LoVo (cell line): Measurements from ENCODE around the gene ARSG.
"Not testable (repeated sequence)": the region's sequence is repeated elsewhere in the genome, so short reads cannot be mapped to it uniquely, and the experiment has no call there.

Source experiments
- DNase-seq: peaks from one replicate; pipeline ENCODE4 v3.0.0-alpha.2; 2016; ENCODE audit warnings: low spot score

ARSG gene

DNA sequence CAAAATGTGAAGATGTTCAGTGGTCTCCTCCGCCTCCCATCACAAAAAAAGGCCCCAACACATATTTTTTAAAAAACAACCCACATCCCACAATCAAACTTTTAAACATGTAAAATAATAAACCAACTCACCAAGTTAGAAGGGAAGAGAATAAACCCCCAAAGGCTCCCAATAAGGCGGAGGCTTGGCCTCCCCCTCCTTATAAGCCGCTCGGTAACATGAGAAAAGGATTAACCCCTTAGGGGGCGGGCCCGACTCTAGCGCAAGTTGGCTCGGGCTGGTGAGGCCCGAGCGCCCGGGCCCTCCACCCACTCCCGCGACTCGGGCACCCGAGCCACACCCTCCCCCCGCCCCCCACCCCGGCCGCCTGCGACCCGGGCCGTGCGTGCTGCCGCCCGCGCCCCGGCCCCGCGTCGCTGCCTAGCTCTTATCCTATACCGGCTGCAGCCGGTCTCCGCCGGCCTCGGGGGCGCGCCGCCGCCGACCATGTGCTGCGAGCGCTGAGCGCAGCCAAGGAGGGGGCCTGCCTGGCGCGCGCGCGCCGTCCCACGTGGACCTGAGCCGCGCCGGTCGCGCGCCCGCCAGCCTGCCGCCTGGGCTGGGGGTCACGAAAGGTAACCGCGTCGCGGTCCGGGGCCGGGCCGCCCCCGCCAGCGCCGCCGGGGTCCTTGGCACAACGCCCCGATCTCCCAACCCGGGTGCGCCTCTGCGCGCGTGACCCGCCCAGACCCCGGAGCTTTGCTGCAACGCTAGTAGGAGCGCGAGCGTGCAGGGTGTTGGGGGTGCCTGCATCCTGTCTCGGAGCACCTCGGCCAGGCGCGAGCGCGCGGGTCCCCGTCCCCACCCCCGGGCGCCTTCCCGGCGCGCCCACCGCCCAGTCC lies at the start of gene ARSG, which contains the start of gene SLC16A6:
ARSG (plus strand) TSS at position 541 of the 881 bp plus-strand sequence. CDS start 15,999 bp downstream, outside the sequence.
SLC16A6 (minus strand) TSS at position 173 of the 881 bp plus-strand sequence. CDS start 12,807 bp downstream, outside the sequence.
- DNase-seq = peak; percentile 70

DNA sequence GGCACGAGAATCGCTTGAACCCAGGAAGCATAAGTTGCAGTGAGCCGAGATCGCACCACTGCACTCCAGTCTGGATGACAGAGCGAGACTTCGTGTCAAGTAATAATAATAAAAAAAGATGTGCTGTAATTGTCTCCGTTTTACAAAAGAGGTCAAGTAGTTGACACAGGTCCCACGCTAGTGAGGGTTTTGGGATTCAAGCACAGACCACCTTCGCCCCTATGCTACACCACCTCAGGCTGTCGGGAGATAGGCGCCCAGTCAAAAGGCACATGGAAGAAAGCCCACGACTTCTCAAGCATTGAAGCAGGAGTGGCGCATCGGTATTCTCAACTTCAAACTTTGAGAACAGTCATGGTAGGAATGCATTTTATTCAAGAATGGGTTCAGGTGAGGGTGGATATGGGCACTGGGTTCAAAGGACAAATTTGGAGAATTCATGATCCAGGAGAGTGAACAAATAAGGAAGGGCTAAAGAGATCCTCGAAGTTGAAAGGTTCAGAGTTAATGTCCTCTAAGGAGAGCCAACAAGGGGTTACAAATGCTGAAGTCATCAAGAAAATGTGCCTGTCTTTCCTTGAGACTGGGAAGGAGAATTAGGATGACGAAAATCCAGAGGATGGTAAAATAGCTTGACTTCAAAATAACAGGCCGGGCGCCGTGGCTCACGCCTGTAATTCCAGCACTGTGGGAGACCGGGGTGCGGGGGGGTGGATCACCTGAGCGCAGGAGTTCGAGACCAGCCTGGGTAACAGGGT lies 44.8 kb upstream of the ARSG start:
- no peak for DNase-seq

- DNase-seq = peak; percentile 91
Measured at GRCh38 chr17:68247445-68248198, 43.7 kb upstream of the ARSG start, which contains the start of gene AMZ2. AMZ2 (plus strand) TSS chr17:68248043; CDS start chr17:68250188, 2,145 bp downstream.

GRCh38 chr17:68248199-68248825 lies 43.0 kb upstream of the ARSG start:
- DNase-seq = peak; percentile 31

- no peak for DNase-seq
Measured at GRCh38 chr17:68248891-68249290, 42.4 kb upstream of the ARSG start.

DNA sequence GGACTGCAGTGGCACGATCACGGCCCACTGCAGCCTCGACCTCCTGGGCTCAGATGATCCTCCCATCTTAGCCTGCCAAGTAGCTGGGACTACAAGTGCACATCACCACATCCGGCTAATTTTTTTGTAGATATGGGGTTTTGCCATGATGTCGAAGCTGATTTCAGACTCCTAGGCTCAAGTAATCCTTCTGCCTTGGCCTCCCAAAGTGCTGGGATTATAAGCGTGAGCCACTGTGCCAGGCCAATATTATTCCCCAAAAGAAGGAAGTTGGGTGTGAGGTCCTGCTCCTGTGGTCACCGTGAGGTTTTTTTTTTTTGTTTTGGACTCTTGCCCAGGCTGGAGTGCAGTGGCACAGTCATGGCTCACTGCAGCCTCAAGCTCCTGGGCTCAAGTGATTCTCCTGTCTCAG lies 41.9 kb upstream of the ARSG start:
- no peak for DNase-seq

DNA sequence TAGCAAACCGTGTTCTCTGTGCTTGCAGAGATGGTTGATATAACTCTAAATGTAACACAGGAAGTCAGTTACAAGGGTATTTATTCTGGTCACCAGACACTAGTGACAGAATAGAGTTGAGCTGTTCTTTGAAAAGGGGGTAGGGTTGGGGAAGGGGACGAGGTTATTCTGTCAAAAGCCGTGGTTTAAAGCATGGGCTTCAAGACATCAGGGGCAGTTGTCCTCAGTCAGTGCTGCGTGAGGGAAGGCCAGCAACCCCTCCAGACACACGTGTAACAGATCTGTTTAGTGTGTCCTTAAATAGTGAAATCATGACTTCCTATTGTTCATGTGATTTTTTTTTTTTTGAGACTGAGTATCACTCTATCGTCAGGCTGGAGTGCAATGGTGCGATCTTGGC lies 37.9 kb upstream of the ARSG start:
- not testable (repeated sequence) for DNase-seq

DNA sequence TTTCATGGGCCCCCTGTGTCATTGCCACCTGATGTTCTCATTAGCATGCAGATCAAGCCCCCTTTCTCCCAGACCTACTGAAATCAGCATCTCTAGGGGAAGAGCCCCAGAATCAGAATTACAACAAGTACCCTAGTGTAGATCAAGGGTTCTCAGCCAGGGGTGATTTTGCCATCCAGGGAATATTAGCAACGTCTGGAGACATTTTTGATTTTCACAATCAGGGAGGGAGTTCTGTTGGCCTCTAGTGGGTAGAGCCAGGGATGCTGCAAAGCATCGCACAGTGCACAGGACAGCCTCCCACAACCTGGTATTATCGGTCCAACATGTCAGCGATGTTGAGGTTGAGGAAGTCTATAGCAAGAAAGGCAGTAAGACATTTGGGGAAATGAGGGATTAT lies 36.1 kb upstream of the ARSG start:
- no peak for DNase-seq

DNA sequence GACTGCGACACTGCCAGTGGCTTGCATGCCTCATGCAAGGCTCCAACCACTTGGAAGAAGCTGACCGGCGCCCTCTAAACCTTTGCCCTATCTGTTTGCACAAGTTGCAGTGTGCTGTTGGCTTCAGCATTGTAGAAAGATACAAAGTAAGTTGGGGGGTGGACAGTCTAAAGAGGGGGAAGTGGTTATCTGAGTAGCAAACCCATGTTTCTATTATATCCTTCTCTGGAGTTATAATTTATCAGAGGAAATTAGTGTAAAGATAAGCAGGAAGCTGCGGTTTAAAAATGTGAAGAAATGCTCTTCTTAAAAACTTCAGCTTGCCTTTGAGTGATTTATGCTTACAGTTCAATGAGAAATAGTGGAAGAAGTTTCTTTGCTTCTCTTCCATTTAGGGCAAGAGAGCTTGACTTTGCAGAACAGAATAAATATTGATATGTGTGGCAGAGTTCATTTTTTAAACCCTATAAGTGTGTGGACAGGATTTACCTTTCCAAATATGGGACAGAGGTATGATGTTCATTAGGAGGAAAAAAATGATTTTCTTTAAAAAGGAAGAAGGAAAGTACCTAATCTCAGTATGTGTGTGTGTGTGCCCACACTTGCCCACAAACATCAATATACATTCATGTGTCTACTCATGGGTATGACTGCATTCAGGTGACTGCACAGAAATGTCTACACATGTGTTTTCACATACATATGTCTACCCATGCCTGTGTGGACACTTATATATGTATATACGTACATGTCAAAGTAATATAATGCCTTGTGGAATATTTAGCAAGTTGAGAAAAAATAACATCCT lies 35.4 kb upstream of the ARSG start:
- DNase-seq = no peak

DNA sequence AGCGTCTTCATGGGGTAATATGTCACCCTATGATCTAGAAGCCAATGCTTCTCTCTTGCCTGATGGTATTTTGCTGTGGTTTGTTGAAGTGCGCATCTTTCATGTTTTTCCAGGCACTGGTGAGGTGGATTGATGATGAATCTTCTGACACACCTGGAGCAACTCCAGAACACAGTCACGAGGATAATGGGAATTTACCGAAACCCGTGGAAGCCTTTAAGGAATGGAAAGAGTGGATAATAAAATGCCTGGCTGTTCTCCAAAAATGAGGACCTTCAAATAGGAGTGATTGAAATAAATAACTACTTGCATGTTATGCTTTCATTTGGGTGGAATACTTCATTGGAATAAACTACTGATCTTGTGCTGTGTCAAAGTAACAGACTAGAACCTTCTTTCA lies 34.6 kb upstream of the ARSG start:
- not testable (repeated sequence) for DNase-seq

DNA sequence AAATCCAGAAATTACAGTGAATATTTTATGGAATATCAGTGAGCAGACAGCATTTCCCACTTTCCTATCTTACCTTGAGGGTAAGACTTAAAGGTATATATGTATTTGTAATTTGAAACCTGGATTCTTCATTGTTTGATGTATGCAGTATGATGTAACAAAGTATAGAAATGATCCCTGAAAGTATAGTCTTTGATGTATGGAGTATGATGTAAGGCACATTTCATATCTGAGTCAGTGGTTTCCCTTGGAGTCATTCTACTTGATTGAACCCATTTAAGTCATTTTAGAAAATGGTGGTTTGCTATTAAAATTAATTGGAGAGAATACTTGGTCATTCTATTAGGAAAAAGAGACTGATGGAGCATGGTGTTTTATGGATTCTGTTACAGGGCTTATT lies 33.4 kb upstream of the ARSG start:
- no peak for DNase-seq

- not testable (repeated sequence) for DNase-seq
Measured at GRCh38 chr17:68258890-68259647, 32.2 kb upstream of the ARSG start.

GRCh38 chr17:68259648-68259951 lies 31.7 kb upstream of the ARSG start:
- DNase-seq = not testable (repeated sequence)

DNA sequence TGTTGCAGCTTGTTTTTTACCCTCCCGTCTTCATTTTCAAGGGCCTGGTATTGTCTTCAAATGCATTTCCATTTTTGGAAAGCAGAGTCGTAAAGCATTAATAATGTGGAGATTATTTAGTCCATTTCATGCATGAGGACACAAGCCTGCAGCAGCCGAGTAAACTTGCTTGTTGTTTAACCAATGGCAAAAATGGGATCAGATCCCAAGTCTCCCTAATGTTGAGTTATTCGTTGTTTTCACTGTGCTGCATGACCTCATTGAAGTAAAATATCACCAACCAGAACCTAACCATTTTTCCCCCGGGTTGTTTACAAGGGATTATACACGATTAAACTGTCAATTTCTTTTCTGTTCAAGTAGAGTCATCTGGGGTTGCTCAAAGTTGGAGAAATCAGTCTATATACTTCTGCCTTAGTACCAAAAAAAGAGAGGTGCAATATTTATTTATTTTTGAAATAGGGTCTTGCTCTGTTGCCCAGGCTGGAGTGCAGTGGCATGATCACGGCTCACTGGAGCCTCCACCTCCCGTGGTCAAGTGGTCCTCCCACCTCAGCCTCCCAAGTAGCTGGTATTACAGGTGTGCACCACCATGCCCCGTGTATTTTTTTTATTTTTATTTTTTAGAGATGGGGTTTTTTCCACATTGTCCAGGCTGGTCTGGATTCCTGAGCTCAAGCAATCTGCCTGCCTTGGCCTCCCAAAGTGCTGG lies 31.1 kb upstream of the ARSG start:
- DNase-seq = no peak

DNA sequence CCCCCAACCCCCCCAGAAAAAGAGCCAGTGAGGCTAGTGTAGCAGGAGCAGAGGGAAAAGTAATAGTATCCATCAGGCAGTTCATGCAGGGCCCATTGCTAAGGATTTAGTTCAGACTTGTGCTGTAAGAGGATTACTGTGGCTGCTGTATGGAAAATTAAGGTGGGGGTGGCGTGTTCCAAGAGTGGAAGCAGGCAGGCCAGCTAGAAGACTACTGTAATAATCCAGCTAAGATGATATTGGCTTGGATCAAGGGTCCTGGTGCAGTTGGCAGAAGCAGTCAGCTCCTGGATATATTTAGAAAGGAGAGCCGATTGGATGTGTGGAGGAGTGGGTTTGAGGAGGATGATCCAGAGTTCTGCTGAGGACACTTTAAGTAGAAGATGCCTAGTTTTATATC lies 28.8 kb upstream of the ARSG start:
- not testable (repeated sequence) for DNase-seq

GRCh38 chr17:68263101-68263681 lies 28.1 kb upstream of the ARSG start:
- DNase-seq = not testable (repeated sequence)

GRCh38 chr17:68265833-68266232 lies 25.5 kb upstream of the ARSG start:
- not testable (repeated sequence) for DNase-seq

DNA sequence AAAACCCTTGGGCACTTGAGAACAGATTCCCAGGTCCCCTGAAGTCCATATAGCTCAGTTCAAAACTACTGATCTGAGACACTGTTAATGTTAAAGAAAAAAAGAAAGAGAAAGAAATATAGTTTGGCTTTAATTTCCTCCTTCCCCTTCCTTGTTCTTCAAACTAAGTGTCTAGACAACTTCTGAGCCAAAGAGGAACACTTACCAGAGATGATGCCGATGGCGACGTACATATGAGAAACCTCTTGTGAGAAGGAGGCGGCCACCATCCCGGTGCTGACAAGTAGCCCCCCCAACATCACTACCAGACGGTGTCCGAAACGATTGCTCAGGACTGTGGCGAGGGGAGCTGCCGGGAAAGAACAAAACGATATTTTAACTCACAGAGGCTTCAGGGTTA lies 17.6 kb upstream of the ARSG start:
- DNase-seq = no peak

- not testable (repeated sequence) for DNase-seq
Measured at GRCh38 chr17:68276339-68276738, 15.0 kb upstream of the ARSG start.
